Naive thymus-derived CD4-positive, alpha-beta T cell (primary cell): ENCODE measurements around the gene DMAP1. TPM values are rescaled to one million over a fixed set of nuclear protein-coding genes. Genes with fewer than 3 reads are reported as not detected.

Experiments
- ATAC-seq: fragments of 150-1000 bp; cut with Tn5 transposase; 2 replicates; pipeline ENCODE4 v1.10.0; 2021; ENCODE audit warnings: mild to moderate bottlenecking, moderate library complexity
- CTCF ChIA-PET: fragments of 350-600 bp; sonication (Branson Sonifier 250); formaldehyde crosslinking; loops from one replicate; lab custom pipeline; 2021; ENCODE audit warnings: antibody characterized with exemption; lab: Charles Lee
- POLR2A ChIA-PET: fragments of 350-600 bp; sonication (Branson Sonifier 250); formaldehyde crosslinking; loops from one replicate; lab custom pipeline; 2021; ENCODE audit warnings: antibody characterized with exemption, inconsistent platforms; lab: Charles Lee
- DNase-seq, 9 donors: peaks; one replicate each; pipeline versions ENCODE4 v3.0.0 to v3.0.0-alpha.2; 2020 to 2022; ENCODE audit warnings: mixed read lengths in 1 of 9
- H3K27ac ChIP-seq: one replicate; pipeline ENCODE4 v1.7.0; 2013; ENCODE audit warnings: mild to moderate bottlenecking, low read depth, low read length, moderate library complexity
- H3K27me3 ChIP-seq, 2 donors: one replicate each; pipeline ENCODE4 v1.7.0; 2013; ENCODE audit warnings: low read length in 2 of 2, mild to moderate bottlenecking in 2 of 2, moderate library complexity in 2 of 2; ENCODE audit not compliant: control insufficient read depth in 2 of 2, insufficient read depth in 2 of 2
- H3K36me3 ChIP-seq, 3 experiments: 1 replicate in 2 of 3; 2 replicates in 1 of 3; pipeline ENCODE4 v1.7.0; 2013; ENCODE audit warnings: low read length in 3 of 3, mild to moderate bottlenecking in 3 of 3, moderate library complexity in 1 of 3; ENCODE audit not compliant: insufficient read depth in 3 of 3, control insufficient read depth in 2 of 3
- H3K4me1 ChIP-seq, 2 donors: one replicate each; pipeline ENCODE4 v1.7.0; 2013; ENCODE audit warnings: low read length in 2 of 2, mild to moderate bottlenecking in 2 of 2, moderate library complexity in 1 of 2; ENCODE audit not compliant: control insufficient read depth in 2 of 2, insufficient read depth in 2 of 2
- H3K4me3 ChIP-seq: 2 replicates; pipeline ENCODE4 v1.7.0; 2013; ENCODE audit warnings: mild to moderate bottlenecking, low read length
- H3K9me3 ChIP-seq, 3 experiments: 1 replicate in 2 of 3; 2 replicates in 1 of 3; pipeline ENCODE4 v1.7.0; 2013; ENCODE audit warnings: low read length in 3 of 3; ENCODE audit not compliant: control insufficient read depth in 2 of 3
- H3K27ac Mint-ChIP-seq, 9 donors: one replicate each; pipeline ENCODE4 v1.8.0; 2020 to 2022; ENCODE audit warnings: mixed read lengths in 9 of 9, mild to moderate bottlenecking in 8 of 9, moderate library complexity in 5 of 9, inconsistent platforms in 2 of 9
- H3K27me3 Mint-ChIP-seq, 5 donors: one replicate each; pipeline ENCODE4 v1.8.0; 2021 to 2022; ENCODE audit warnings: mixed read lengths in 5 of 5, mild to moderate bottlenecking in 1 of 5
- H3K36me3 Mint-ChIP-seq, 5 donors: one replicate each; pipeline ENCODE4 v1.8.0; 2020 to 2022; ENCODE audit warnings: mixed read lengths in 5 of 5, mild to moderate bottlenecking in 3 of 5, inconsistent platforms in 1 of 5
- H3K4me1 Mint-ChIP-seq, 7 donors: one replicate each; pipeline ENCODE4 v1.8.0; 2020 to 2022; ENCODE audit warnings: mixed read lengths in 7 of 7, mild to moderate bottlenecking in 3 of 7, inconsistent platforms in 1 of 7
- H3K4me3 Mint-ChIP-seq, 10 donors: one replicate each; pipeline ENCODE4 v1.8.0; 2020 to 2022; ENCODE audit warnings: mild to moderate bottlenecking in 10 of 10, mixed read lengths in 10 of 10, moderate library complexity in 6 of 10, inconsistent platforms in 2 of 10
- H3K9me3 Mint-ChIP-seq, 11 donors: one replicate each; pipeline ENCODE4 v1.8.0; 2020 to 2022; ENCODE audit warnings: mixed read lengths in 11 of 11, mild to moderate bottlenecking in 4 of 11, inconsistent platforms in 1 of 11, moderate library complexity in 1 of 11
- intact Hi-C, 2 donors: fragments of 100-400 bp; cut with micrococcal nuclease; formaldehyde crosslinking; loops; one replicate each; pipeline ENCODE4 v1.15.1; 2023
- polyA plus RNA-seq, 2 donors: library from polyadenylated mRNA; unstranded; fragments of 300-500 nt; fragmentation: Illumina TruSeq; gene quantifications; one replicate each; pipeline ENCODE4 v1.2.3, GENCODE V29; 2021
- total RNA-seq, 6 experiments: library from RNA in 5 of 6; stranded (reverse) in 5 of 6; gene quantifications; 1 replicate in 5 of 6; 2 replicates in 1 of 6; pipeline ENCODE4 v1.2.3 and lab custom pipeline; 2021 to 2026

DMAP1 gene
- total and polyA plus RNA-seq, 7 experiments from 2014 or later: 42.3 to 96.2 (median 60.0) TPM

GRCh38 chr1:44249543-44249942 lies 36.3 kb downstream of the DMAP1 start:
- Histone ChIP-seq H3K4me1 (no peaks in the 10 kb centered on the region), H3K9me3 (no peaks in the 10 kb centered on the region), H3K27ac (no peak overlapping the region), H3K4me3 (no peak overlapping the region), H3K36me3 (peaks cover 0 to 50% (median 0%) of the 10 kb centered on the region in 3 experiments), H3K27me3 (no peaks in the 10 kb centered on the region)
- H3K4me3 Mint-ChIP-seq: no peak overlapping the region
- H3K9me3 Mint-ChIP-seq: no peaks in the 10 kb centered on the region
- DNase-seq (no peak), ATAC-seq (no peak)
- intact Hi-C loops: no loop called here
- POLR2A ChIA-PET: no interaction called here
- H3K27me3 Mint-ChIP-seq: no peaks in the 10 kb centered on the region
- H3K36me3 Mint-ChIP-seq: peaks cover 0 to 28% (median 5%) of the 10 kb centered on the region in 5 donors
- peaks cover 0 to 3% (median 0%) of the 10 kb centered on the region in 7 donors for H3K4me1 Mint-ChIP-seq
- CTCF ChIA-PET: no interaction called here
- no peak overlapping the region for H3K27ac Mint-ChIP-seq

- Mint-ChIP-seq H3K36me3 (peaks cover 0 to 23% (median 5%) of the 10 kb centered on the region in 5 donors), H3K27me3 (no peaks in the 10 kb centered on the region), H3K9me3 (no peaks in the 10 kb centered on the region), H3K4me3 (no peak overlapping the region), H3K4me1 (peaks cover 0 to 3% (median 0%) of the 10 kb centered on the region in 7 donors), H3K27ac (no peak overlapping the region)
- H3K4me3 ChIP-seq: no peak overlapping the region
- DNase-seq (no peak), ATAC-seq (no peak)
- H3K36me3 ChIP-seq: peaks cover 0 to 43% (median 0%) of the 10 kb centered on the region in 3 experiments
- no peaks in the 10 kb centered on the region for H3K4me1 ChIP-seq
- ChIA-PET CTCF (no interaction called here), POLR2A (no interaction called here)
- H3K27ac ChIP-seq: no peak overlapping the region
- H3K27me3 ChIP-seq: no peaks in the 10 kb centered on the region
- intact Hi-C loops: no loop called here
- no peaks in the 10 kb centered on the region for H3K9me3 ChIP-seq
Observed at GRCh38 chr1:44250068-44250781, 37.0 kb downstream of the DMAP1 start.

- Histone ChIP-seq H3K27ac (no peak overlapping the region), H3K36me3 (peaks cover 0 to 40% (median 0%) of the 10 kb centered on the region in 3 experiments), H3K4me3 (no peak overlapping the region), H3K4me1 (no peaks in the 10 kb centered on the region), H3K27me3 (no peaks in the 10 kb centered on the region), H3K9me3 (no peaks in the 10 kb centered on the region)
- H3K36me3 Mint-ChIP-seq: peaks cover 0 to 26% (median 4%) of the 10 kb centered on the region in 5 donors
- H3K27me3 Mint-ChIP-seq: no peaks in the 10 kb centered on the region
- intact Hi-C loops: no loop called here
- DNase-seq: no peak
- peak overlapping the region in 1 of 9 donors; percentile 32 for H3K27ac Mint-ChIP-seq
- no peaks in the 10 kb centered on the region for H3K9me3 Mint-ChIP-seq
- H3K4me3 Mint-ChIP-seq: no peak overlapping the region
- ATAC-seq: no peak
- H3K4me1 Mint-ChIP-seq: no peaks in the 10 kb centered on the region
- ChIA-PET CTCF (no interaction called here), POLR2A (no interaction called here)
Observed at GRCh38 chr1:44251486-44251885, 38.2 kb downstream of the DMAP1 start.

GRCh38 chr1:44251989-44252671 lies 38.9 kb downstream of the DMAP1 start:
- no peak for DNase-seq
- no peak overlapping the region for H3K4me3 Mint-ChIP-seq
- H3K4me1 Mint-ChIP-seq: no peaks in the 10 kb centered on the region
- Histone ChIP-seq H3K9me3 (no peaks in the 10 kb centered on the region), H3K36me3 (peaks cover 0 to 34% (median 0%) of the 10 kb centered on the region in 3 experiments), H3K4me1 (no peaks in the 10 kb centered on the region), H3K4me3 (no peak overlapping the region), H3K27ac (no peak overlapping the region), H3K27me3 (no peaks in the 10 kb centered on the region)
- H3K9me3 Mint-ChIP-seq: no peaks in the 10 kb centered on the region
- H3K27ac Mint-ChIP-seq: no peak overlapping the region
- peaks cover 0 to 23% (median 2%) of the 10 kb centered on the region in 5 donors for H3K36me3 Mint-ChIP-seq
- ChIA-PET POLR2A (no interaction called here), CTCF (no interaction called here)
- ATAC-seq: no peak
- H3K27me3 Mint-ChIP-seq: no peaks in the 10 kb centered on the region
- intact Hi-C loops: no loop called here

- H3K27me3 ChIP-seq: no peaks in the 10 kb centered on the region
- no peak overlapping the region for H3K4me3 ChIP-seq
- peaks cover 0 to 19% (median 0%) of the 10 kb centered on the region in 3 experiments for H3K36me3 ChIP-seq
- no peaks in the 10 kb centered on the region for H3K9me3 ChIP-seq
- ATAC-seq (no peak), DNase-seq (no peak)
- Mint-ChIP-seq H3K9me3 (no peaks in the 10 kb centered on the region), H3K27ac (no peak overlapping the region), H3K4me1 (peaks cover 0 to 5% (median 0%) of the 10 kb centered on the region in 7 donors), H3K27me3 (no peaks in the 10 kb centered on the region), H3K36me3 (peaks cover 0 to 21% (median 3%) of the 10 kb centered on the region in 5 donors), H3K4me3 (no peak overlapping the region)
- POLR2A ChIA-PET: no interaction called here
- intact Hi-C loops: no loop called here
- H3K4me1 ChIP-seq: no peaks in the 10 kb centered on the region
- no peak overlapping the region for H3K27ac ChIP-seq
- CTCF ChIA-PET: no interaction called here
Observed at GRCh38 chr1:44254392-44254910, 41.2 kb downstream of the DMAP1 start.

GRCh38 chr1:44256762-44257554 lies 43.7 kb downstream of the DMAP1 start:
- Mint-ChIP-seq H3K27me3 (no peaks in the 10 kb centered on the region), H3K27ac (no peak overlapping the region), H3K36me3 (peaks cover 0 to 25% (median 0%) of the 10 kb centered on the region in 5 donors), H3K9me3 (no peaks in the 10 kb centered on the region), H3K4me1 (peaks cover 2 to 12% (median 6%) of the 10 kb centered on the region in 7 donors), H3K4me3 (no peak overlapping the region)
- H3K36me3 ChIP-seq: peaks cover 0 to 8% (median 0%) of the 10 kb centered on the region in 3 experiments
- intact Hi-C loops: no loop called here
- no peak overlapping the region for H3K4me3 ChIP-seq
- H3K27ac ChIP-seq: no peak overlapping the region
- DNase-seq (no peak), ATAC-seq (no peak)
- no peaks in the 10 kb centered on the region for H3K27me3 ChIP-seq
- POLR2A ChIA-PET: no interaction called here
- no peaks in the 10 kb centered on the region for H3K9me3 ChIP-seq
- H3K4me1 ChIP-seq: no peaks in the 10 kb centered on the region
- CTCF ChIA-PET: no interaction called here
